ENCODE results near the gene GRIN3B.

DNA sequence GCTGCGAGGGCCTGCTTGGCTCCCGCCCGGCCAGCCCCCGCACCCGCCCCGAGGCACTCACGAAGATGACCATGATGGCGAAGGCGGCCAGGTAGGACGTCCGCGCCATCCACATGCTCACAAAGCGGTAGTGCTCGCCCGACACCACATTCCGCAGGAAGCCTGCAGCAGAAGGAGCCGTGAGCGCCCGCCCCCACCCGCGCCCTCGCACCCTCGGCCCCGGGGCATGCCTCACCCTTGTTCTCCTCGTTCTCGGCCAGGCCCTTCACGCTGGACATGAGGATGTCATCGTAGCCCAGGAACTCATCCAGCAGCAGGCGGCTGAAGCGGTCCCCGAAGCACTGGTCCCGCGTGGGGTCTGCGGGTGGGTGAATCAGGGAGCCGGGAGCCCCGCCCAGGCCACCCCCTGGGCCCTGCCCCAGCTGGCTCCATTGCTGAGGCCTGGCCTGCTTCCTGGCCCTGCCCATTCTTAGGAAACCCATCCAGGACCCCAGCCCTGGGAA lies 11.7 kb downstream of the GRIN3B start:
- no peak for TF ChIP-seq POLR2A (IDR thresholded peaks at IDR 0.05)
- TF ChIP-seq, protein P1, sequence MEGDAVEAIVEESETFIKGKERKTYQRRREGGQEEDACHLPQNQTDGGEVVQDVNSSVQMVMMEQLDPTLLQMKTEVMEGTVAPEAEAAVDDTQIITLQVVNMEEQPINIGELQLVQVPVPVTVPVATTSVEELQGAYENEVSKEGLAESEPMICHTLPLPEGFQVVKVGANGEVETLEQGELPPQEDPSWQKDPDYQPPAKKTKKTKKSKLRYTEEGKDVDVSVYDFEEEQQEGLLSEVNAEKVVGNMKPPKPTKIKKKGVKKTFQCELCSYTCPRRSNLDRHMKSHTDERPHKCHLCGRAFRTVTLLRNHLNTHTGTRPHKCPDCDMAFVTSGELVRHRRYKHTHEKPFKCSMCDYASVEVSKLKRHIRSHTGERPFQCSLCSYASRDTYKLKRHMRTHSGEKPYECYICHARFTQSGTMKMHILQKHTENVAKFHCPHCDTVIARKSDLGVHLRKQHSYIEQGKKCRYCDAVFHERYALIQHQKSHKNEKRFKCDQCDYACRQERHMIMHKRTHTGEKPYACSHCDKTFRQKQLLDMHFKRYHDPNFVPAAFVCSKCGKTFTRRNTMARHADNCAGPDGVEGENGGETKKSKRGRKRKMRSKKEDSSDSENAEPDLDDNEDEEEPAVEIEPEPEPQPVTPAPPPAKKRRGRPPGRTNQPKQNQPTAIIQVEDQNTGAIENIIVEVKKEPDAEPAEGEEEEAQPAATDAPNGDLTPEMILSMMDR (IDR thresholded peaks at IDR 0.05), result no peak
